HG02938 (cell line): ENCODE measurements around the gene HARS1.
"Not testable (repeated sequence)": the region's sequence is repeated elsewhere in the genome, so short reads cannot be mapped to it uniquely, and the experiment has no call there.

Source experiments
- ATAC-seq: cut with Tn5 transposase; IDR thresholded peaks from one replicate; pipeline ENCODE4 v1.9.1; 2021; ENCODE audit warnings: mild to moderate bottlenecking, moderate library complexity; ENCODE audit not compliant: unreplicated experiment

HARS1 gene

GRCh38 chr5:140678993-140679392 lies 12.2 kb downstream of the HARS1 start:
- ATAC-seq, result no peak

DNA sequence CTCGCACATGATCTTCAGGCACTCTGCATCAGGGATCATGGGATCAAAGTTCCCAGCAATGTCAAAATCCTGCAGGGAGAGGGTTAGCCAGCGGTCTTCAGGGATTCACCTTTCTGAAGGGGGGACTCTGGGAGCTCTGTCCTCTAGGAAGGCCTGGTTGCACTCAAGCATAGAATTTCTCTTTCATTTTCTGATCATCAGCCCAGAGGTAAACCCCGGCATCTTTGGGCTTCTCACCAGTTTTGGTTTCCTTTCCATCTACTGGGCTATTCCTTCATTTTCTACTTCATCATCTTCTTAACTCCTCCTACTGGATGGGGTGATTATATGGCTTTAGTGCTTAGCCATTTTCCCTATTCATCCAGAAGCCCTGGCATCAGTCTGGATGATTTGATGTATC lies 13.2 kb downstream of the HARS1 start:
- peak; percentile 70 for ATAC-seq

DNA sequence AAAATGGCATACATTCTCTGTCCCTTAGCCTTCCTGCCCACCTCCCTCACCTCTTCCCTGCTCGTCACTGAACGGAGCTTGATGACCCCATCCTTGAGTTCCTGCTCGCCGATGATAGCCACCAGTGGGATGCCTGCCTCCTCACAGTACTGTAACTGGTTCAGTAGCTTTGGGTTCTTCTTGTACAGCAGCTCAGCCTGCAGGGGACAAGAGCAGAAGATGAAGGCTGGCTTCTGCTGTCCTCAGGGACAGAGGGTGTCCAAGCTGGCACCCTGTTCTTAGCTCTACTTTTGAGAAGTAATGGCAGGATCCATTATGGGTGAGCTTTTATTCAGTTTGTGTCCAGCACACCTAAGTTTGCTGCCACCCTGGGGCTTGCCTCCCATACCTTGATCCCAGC lies 16.5 kb downstream of the HARS1 start:
- no peak for ATAC-seq

DNA sequence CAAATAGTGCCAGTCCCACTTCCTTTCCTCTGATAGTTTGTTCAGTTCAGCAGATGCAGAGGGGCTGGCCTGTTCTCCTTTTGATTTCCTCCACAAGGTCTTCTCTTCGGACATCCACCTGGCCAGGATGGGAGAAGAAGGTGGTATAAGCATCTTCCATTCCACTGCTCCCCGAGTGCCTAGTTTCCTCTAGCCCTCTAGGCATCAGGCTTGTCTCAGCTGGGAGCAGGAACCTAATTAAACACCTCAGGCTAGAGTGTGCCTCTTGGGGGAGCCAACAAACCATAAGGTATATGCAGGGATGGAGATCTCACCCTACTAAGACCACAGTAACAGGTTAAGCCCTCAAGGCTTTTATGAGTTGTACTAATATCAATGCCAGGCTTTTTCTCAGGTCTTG lies 17.0 kb downstream of the HARS1 start:
- ATAC-seq, result no peak

GRCh38 chr5:140673187-140673976 lies 17.8 kb downstream of the HARS1 start, which contains the start of gene DND1:
Gene DND1 (minus strand): TSS chr5:140673576. CDS start chr5:140673542, 34 bp downstream.
- ATAC-seq, result no peak

DNA sequence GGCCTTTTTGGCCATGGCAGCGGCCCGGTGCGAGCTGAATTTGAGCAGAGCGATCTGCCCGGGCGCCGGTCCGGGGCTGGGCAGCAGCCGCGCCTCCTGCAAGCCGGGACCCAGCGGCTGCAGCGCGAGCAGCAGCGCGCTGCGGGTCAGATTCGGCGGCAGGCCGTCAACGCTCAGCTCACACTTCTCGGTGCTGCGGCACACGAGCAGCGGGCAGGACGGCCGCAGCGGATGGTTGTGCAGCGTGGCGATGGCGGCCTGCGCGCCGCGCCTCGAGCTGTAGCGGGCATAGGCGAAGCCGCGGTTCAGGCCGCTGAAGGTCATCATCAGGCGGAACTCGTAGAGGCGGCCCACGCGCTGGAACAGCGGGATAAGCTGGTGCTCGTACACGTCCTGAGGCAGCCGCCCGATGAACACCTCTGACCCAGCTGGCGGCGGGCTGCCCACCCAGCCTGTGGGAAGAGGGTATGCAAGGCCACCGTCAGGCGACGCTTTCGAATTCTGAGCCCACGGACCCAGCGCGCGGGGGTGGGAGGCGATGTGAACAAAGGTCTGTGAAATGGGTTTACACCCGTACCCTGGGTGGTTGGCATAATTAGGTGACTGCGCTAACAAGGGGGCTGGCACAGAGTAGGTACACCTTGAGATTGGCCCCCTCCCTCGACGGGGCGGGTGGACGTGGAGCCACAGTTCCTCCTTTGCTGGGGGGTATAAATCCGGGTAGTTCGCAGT lies 18.5 kb downstream of the HARS1 start:
- ATAC-seq, result no peak

DNA sequence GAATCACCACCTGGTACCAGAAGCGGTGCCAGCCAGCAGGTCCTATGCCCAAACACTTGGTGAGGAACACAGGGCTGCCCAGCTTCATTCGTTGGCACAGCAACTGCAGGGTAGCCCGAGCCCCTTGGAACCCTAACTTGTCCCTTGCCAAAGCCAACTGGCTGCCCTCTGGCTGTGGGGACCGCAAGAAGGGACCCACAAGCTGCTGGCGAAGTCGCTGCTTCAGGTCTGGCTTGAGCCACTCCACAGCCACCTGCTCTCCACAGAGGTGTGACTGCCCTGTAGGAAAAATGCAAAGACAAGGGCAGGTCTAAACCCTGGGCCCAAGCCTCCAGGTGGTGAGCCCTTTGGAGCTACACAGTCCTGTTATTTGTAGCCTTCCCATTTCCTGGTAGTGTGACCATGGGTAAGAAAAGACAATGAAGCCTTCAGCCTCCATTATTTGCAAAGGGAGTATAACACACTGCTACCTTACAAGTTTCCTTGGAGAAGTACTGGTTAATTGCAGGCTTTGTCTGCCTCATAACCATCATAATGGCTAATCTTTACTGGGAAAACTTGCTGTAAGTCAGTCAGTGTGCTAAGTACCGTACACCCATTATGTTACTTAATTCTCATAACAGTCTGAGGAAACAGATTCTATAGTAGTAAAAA lies 19.6 kb downstream of the HARS1 start:
- ATAC-seq, result no peak

DNA sequence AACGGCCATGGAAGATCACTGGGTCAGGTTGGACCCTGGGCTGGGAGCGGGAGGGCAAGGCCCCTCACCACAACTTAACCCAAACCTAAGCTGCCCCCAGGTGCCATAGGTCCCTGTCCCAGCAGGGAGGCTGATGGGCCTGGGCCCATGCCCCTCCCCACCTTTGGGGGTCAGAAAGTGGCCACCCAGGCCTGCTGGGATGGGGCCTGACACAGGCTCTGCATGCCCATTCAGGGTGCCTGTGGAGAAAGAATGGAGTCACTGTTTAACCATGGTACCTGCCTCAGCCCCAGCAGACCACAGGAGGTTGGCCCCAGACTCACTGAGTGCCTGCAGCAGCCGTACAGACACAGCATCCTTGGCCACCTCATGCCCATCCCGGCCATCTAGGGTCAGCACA lies 20.1 kb downstream of the HARS1 start:
- ATAC-seq, result not testable (repeated sequence)

GRCh38 chr5:140664359-140665119 lies 26.6 kb downstream of the HARS1 start, which contains the start of gene WDR55:
Gene WDR55 (plus strand): TSS chr5:140664904. CDS start chr5:140664913, 9 bp downstream.
- peak; percentile 95 for ATAC-seq

- ATAC-seq, result no peak
Measured at GRCh38 chr5:140664030-140664358, 27.2 kb downstream of the HARS1 start.

GRCh38 chr5:140660371-140660770 lies 30.8 kb downstream of the HARS1 start:
- ATAC-seq, result not testable (repeated sequence)

DNA sequence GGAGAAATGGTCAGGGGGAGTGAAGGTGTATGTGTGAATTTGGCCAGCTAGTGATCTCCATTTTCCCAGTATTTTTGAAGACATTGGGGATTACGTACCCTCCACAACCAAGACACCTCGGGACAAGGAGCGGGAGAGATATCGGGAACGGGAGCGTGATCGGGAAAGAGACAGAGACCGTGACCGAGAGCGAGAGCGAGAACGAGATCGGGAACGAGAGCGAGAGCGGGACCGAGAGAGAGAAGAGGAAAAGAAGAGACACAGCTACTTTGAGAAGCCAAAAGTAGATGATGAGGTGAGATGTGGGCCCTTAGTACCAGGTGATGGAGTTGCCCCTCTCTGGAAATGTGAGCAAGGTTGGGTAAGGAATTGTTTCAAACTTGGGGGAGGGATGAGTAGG lies 32.3 kb downstream of the HARS1 start:
- no peak for ATAC-seq

DNA sequence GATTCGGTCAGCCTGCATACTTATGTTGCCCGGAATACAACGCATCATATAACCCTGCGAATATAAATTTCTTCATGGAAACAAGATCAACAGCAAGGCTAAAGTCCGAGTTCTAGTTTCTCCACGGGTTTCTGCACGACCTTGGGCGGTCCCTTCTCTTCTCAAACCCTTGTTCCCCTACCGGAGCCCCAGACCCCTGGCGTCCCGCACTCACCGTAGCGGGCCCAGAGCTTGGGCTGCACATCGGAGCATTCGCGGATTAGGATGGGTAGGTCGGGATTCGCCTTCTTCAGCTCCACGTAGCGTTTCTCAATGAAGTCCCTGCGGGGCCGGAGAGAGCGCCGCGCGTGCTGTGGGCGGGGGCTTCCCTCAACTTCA lies 44.1 kb downstream of the HARS1 start:
- ATAC-seq, result peak; percentile 26

DNA sequence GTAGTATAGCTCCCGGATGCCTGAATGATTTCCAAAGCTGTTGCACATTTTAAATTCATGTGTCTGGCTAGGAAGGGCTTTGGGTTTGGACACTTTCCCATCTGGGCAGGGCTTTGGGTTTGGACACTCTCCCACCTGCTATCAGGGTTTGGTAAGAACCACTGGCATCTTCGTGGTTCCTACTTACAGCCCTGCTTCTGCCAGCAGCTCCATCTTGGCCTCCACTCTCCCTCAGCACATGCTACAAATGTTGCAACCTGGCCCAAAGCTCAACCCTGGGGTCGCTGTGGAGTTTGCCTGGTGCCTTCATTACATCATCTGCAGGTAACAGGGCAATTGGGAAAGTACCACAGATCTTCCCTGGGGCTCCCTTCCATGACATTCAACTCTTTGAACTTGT lies 48.5 kb downstream of the HARS1 start:
- no peak for ATAC-seq

DNA sequence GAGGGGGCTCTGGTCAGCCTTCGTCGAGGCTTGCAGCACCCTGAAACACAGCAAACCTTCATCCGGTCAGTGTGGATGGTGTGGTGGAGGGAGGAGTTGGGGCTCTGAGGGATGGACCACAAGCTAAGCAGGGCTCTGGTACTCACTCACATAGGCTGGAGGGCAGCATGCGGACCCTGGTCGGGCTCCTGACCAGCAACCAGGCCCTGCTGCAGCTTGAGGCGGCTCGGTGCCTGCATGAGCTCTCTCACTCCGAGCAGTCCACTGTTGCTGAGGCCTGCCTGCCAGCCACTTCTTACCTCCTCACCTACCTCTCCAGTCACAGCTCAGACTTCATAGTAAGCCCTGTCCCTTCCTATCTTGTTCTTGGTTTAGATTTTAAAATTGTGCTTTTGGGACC lies 49.5 kb downstream of the HARS1 start:
- ATAC-seq, result no peak

GRCh38 chr5:140639148-140639981 lies 51.8 kb downstream of the HARS1 start, which contains the start of gene TMCO6:
Gene TMCO6 (plus strand): TSS chr5:140639451. CDS start chr5:140639528, 77 bp downstream.
- ATAC-seq, result peak; percentile 84

DNA sequence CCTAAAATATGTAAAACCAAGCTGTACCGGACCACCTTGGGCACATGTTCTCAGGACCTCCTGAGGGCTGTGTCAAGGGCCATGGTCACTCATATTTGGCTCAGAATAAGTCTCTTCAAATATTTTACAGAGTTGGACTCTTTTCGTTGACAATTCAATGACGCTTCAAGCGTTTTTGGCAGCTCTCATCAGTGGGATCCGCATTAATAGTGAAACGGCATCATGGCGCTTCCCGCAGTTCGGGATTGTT lies 52.3 kb downstream of the HARS1 start:
- ATAC-seq, result not testable (repeated sequence)

- no peak for ATAC-seq
Measured at GRCh38 chr5:140637371-140638100, 53.6 kb downstream of the HARS1 start.
